Measurements from ENCODE around the gene PHLDA2.

PHLDA2 gene

DNA sequence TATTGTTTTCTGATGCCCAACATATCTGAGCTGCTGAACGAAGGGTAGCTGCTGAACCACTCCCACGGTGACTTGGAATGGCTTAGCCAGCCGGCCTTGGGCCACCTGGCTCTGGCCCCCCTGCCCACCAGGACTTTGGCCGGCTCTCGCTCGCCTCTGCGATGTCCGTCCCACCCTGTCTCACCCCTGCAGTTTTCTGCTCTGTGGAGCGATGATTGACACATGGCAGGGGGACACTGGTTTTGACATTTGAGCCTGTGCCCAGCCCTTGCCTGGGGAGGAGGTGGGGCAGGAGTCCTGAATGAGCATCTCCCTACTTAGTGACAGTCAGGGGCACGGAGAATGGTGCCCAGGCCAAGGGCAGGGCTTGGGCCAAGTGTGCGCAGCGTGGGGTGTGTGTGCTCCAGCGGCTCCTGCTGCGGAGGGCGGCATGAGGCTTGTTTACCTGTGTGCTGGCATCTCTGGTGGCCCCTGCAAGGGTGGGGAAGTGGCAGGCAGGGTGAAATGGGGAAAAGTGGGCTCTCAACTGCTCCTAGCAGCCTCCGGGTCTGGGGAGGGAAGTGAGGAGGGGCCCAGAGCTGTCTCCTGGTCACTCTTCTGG, 27.9 kb downstream of the PHLDA2 start:
- no peaks in the 10 kb centered on the region for H3K4me1 ChIP-seq

GRCh38 chr11:2899080-2899783, 30.0 kb downstream of the PHLDA2 start:
- no peak overlapping the region for H3K9ac ChIP-seq
- TF ChIP-seq, protein P1, sequence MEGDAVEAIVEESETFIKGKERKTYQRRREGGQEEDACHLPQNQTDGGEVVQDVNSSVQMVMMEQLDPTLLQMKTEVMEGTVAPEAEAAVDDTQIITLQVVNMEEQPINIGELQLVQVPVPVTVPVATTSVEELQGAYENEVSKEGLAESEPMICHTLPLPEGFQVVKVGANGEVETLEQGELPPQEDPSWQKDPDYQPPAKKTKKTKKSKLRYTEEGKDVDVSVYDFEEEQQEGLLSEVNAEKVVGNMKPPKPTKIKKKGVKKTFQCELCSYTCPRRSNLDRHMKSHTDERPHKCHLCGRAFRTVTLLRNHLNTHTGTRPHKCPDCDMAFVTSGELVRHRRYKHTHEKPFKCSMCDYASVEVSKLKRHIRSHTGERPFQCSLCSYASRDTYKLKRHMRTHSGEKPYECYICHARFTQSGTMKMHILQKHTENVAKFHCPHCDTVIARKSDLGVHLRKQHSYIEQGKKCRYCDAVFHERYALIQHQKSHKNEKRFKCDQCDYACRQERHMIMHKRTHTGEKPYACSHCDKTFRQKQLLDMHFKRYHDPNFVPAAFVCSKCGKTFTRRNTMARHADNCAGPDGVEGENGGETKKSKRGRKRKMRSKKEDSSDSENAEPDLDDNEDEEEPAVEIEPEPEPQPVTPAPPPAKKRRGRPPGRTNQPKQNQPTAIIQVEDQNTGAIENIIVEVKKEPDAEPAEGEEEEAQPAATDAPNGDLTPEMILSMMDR (IDR thresholded peaks at IDR 0.05), result no peak

More for the DNA sequence above, 27.9 kb downstream of the PHLDA2 start:
- TF ChIP-seq, protein P1 (IDR thresholded peaks at IDR 0.05), result no peak
- H3K79me2 ChIP-seq, result no peaks in the 10 kb centered on the region
- no peaks in the 10 kb centered on the region for H3K36me3 ChIP-seq (ENCODE audit: control insufficient read depth, insufficient read depth, low read length)
- H3K9me3 ChIP-seq (ENCODE audit: control insufficient read depth, low read length), result no peaks in the 10 kb centered on the region
- no peak overlapping the region for H3K27ac ChIP-seq
- no peak overlapping the region for H3K4me3 ChIP-seq (ENCODE audit: low read depth, low read length)
- no peaks in the 10 kb centered on the region for H3K27me3 ChIP-seq (ENCODE audit: control insufficient read depth, insufficient read depth, low read length)
- peak overlapping the region; percentile 41 for H2AFZ ChIP-seq
- H3K4me2 ChIP-seq (ENCODE audit: low read length), result peak overlapping the region; percentile 51
- no peak overlapping the region for H3K9ac ChIP-seq

GRCh38 chr11:2898366-2899079, 30.7 kb downstream of the PHLDA2 start:
- no peaks in the 10 kb centered on the region for H3K9me3 ChIP-seq (ENCODE audit: control insufficient read depth, low read length)

More at GRCh38 chr11:2899080-2899783, 30.0 kb downstream of the PHLDA2 start:
- Histone ChIP-seq H3K36me3 (ENCODE audit: control insufficient read depth, insufficient read depth, low read length) (no peaks in the 10 kb centered on the region), H3K79me2 (no peaks in the 10 kb centered on the region), H3K27me3 (ENCODE audit: control insufficient read depth, insufficient read depth, low read length) (no peaks in the 10 kb centered on the region), H3K4me3 (ENCODE audit: low read depth, low read length) (no peak overlapping the region), H3K27ac (peak overlapping the region; percentile 56), H3K9me3 (ENCODE audit: control insufficient read depth, low read length) (no peaks in the 10 kb centered on the region), H3K4me1 (no peaks in the 10 kb centered on the region), H2AFZ (no peak overlapping the region), H3K4me2 (ENCODE audit: low read length) (no peak overlapping the region)

DNA sequence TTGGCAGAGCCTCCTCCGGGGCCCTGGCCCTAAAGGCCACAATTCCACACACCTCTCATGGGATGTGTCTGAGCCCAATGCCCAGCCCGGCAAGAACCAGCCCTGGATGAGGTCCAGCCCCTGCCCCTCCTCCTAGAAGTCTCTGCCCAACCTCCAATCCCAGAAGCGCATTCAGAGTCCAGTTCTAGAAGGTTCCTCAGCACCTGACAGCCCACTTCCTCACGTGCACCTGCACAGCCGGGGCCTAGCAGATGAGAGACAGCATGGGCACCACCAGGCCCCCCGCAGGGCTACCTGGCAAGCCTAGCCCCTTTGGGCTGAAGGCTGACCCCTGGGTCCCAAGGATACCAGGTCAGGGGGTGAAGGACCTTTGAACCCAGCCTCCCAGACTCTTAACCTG, 32.2 kb downstream of the PHLDA2 start:
- no peaks in the 10 kb centered on the region for H3K9me3 ChIP-seq (ENCODE audit: control insufficient read depth, low read length)
- H3K4me3 ChIP-seq (ENCODE audit: low read depth, low read length), result no peak overlapping the region
- H3K9ac ChIP-seq, result no peak overlapping the region
- H3K4me2 ChIP-seq (ENCODE audit: low read length), result no peak overlapping the region
- H3K36me3 ChIP-seq (ENCODE audit: control insufficient read depth, insufficient read depth, low read length), result no peaks in the 10 kb centered on the region
- TF ChIP-seq, protein P1 (IDR thresholded peaks at IDR 0.05), result no peak
- no peak overlapping the region for H3K27ac ChIP-seq
- H3K4me1 ChIP-seq, result no peaks in the 10 kb centered on the region
- no peaks in the 10 kb centered on the region for H3K79me2 ChIP-seq
- no peaks in the 10 kb centered on the region for H3K27me3 ChIP-seq (ENCODE audit: control insufficient read depth, insufficient read depth, low read length)
- H2AFZ ChIP-seq, result no peak overlapping the region

More at GRCh38 chr11:2898366-2899079, 30.7 kb downstream of the PHLDA2 start:
- Histone ChIP-seq H3K9ac (no peak overlapping the region), H3K27ac (no peak overlapping the region), H3K79me2 (no peaks in the 10 kb centered on the region), H3K4me3 (ENCODE audit: low read depth, low read length) (no peak overlapping the region), H2AFZ (no peak overlapping the region), H3K4me2 (ENCODE audit: low read length) (no peak overlapping the region), H3K4me1 (no peaks in the 10 kb centered on the region), H3K36me3 (ENCODE audit: control insufficient read depth, insufficient read depth, low read length) (no peaks in the 10 kb centered on the region), H3K27me3 (ENCODE audit: control insufficient read depth, insufficient read depth, low read length) (no peaks in the 10 kb centered on the region)
- TF ChIP-seq, protein P1 (IDR thresholded peaks at IDR 0.05), result no peak

Measured in parathyroid adenoma (tissue), 2 donors.